SKM-1 treated with dmso at 0.1 percent for 144 hours (cell line): ENCODE measurements around the gene ITSN1.
"Not testable (repeated sequence)": the region's sequence is repeated elsewhere in the genome, so short reads cannot be mapped to it uniquely, and the experiment has no call there.

Experiments used
- DNase-seq: peaks from one replicate; lab custom pipeline; 2025; ENCODE audit not compliant: unreplicated experiment; lab: John Stamatoyannopoulos, UW

Gene ITSN1

DNA sequence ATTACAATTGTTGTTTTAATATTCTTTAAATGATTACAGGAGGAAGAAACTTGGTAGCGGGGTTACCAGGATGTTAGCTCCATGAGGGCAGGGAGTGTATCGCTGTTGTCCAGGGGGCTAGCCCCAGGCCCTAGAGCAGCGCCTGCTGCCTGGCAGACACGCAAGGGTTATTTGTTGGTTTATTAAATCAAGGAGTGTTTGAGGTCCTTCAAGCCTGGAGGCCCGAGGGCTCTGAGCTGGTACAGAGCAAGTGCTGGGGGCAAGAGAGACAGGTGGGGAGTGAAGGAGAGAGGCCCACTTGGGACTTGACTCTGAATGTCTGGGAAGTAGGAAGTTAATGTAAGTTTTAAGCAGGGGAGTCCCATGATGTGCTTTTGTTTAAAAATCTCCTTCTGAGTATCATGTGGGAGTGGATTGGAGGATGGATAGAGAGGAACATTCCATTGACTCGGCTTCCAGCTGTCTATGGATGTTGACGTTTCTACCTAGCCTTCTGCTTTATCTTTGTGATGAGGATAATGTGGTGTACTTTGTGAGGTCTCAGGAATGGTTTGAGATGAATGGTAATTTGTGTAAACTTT lies 8.7 kb downstream of the ITSN1 start:
- no peak for DNase-seq

GRCh38 chr21:33651965-33652680 lies 9.8 kb downstream of the ITSN1 start:
- DNase-seq: no peak

- DNase-seq: no peak
Observed at GRCh38 chr21:33654412-33654811, 12.1 kb downstream of the ITSN1 start.

DNA sequence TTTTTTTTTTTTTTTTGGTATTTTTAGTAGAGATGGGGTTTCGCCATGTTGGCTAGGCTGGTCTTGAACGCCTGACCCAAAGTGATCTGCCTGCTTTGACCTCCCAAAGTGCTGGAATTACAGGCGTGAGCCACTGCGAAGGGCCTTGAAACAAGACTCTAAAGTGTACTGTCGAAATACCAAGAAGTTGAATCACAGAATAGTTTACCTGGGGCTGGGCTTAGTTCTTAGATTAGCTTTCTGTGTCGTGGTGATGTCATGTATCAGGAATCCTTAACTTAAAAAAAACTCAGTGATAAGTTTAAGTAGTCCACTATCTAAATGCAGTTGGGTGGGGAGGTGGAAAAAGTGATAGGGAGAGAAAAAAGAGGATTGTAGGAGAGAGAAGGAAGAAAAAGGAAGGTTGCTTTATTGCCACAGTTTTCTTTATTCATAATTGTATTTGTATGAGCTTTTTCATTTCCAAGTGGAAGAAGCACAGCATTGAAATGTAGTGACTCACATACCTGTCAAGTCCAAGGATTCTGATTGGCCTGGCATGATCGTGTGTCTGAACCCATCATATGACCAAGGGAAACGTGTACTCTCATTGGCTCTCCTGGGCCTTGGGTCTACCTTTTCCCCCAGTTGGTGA lies 13.4 kb downstream of the ITSN1 start:
- no peak for DNase-seq

DNA sequence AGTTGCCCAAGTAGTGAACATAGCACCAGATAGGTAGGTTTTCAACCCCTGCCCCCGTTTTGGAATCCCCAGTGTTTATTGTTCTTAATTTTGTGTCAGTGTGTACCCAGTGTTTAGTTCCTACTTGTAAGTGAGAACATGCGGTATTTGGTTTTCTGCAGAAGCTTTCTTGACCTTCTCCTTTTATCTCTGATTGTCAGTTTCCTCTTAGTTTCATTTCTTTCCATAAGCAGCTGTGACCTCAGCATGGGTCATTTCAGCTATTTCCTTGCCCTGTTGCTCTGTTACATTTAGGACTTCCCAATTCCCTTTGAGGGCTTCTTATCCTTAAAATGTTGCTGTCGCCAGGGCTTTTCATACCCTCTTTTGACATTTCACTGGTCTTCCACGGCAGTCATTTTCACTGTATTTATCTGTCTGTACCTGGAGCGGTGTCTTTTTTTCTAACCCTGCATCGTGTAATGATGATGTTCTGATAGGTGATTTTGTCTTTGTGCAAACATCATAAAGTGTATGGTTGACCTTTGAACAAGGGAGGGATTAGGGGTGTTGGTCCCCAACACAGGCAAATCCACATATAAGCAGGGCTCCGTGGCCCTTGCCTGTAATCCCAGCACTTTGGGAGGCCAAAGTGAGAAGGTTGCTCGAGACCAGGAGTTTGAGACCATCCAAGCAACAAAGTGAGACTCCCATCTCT lies 15.0 kb downstream of the ITSN1 start:
- DNase-seq: peak; percentile 69

- no peak for DNase-seq
Observed at GRCh38 chr21:33658919-33659567, 16.7 kb downstream of the ITSN1 start.

DNA sequence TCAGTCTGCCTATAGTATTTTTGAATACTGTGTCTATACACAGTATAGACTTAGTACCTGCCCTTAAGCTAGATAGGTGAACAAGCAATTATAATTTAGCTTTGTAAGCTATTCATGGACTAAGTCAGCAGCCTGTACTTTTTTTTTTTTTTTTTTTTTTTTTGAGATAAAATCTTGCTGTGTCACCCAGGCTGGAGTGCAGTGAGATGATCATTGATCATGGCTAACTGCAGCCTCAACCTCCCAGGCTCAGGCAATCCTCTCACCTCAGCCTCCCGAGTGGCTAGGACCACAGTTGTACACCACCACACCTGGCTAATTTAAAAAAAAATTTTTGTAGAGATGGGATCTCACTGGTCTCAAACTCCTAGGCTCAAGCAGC lies 17.3 kb downstream of the ITSN1 start:
- DNase-seq: no peak

DNA sequence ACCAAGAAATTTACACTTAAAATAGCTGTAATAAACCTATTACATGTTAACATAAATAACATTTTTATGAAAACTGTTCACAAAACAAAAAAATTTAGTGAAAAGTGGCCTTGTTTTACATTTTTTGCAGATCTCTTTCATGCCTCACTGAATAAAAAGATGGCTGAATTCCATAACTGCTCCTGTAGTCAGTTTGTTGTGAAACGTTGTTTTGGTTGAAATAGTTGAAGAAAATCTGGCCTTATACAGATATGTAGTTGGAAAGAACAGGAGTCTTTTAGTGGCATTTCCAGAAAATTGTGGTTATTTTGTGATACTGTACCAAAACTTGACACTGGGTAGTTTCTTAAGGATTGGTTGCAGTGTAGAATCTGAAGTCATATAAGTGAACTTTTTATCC lies 18.1 kb downstream of the ITSN1 start:
- DNase-seq: no peak

DNA sequence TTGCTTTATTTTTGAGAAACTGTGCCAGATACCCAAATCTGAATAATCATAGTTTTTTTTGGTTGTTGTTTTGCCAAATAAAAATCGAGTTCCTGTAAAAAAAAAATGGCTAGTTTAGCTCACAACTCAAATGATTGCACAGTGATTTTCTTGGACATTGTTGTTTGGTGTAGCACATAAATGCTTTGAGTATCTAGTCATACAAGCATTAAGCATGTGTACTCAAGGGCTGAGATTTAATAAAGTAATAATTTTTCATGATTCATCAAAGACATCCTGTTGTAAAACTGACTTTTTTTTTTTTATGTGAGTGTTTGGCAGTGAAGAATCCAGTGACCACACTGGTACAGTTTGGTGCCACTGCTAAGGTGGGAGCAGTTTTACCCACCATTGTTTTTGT lies 18.8 kb downstream of the ITSN1 start:
- DNase-seq: no peak

- DNase-seq: no peak
Observed at GRCh38 chr21:33662046-33662445, 19.7 kb downstream of the ITSN1 start.

- DNase-seq: no peak
Observed at GRCh38 chr21:33663241-33663640, 20.9 kb downstream of the ITSN1 start.

DNA sequence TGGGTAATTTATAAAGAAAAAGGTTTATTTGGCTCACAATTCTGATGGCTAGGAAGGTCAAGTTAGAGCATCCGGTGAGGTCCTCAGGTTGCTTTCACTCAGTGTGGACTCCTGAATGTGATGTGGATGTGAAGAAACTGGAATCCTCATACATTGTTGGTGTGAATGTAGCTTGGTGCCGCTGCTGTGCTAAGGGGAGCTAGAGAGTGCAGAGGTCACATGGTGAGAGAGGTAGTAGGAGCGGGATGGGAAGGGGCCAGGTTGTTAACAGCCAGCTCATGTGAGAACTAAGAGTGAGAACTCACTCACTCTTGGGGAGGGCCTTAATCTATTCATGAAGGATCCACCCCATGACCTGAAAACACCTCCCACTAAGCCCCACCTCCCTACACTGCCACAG lies 21.8 kb downstream of the ITSN1 start:
- DNase-seq: no peak

- no peak for DNase-seq
Observed at GRCh38 chr21:33666153-33666552, 23.9 kb downstream of the ITSN1 start.

- no peak for DNase-seq
Observed at GRCh38 chr21:33667636-33668035, 25.3 kb downstream of the ITSN1 start.

DNA sequence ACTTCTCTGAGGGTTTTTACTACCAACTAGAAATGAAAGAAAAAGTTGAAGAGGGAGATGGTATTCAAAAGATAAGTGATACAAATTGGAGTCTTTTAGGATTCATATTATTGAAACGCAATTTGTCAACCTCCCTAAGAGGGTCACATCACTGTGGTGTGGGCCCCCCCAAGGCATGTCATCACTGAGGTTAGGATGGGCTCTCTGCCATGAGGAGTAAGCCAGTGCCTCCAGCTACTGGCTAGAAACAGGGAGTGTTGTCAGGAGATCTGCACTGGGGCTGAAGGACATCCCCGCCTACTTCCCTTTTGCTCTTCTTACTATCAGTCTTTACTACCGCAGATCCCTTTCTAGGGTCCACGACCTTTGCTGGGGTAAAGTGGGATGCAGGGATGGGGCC lies 25.9 kb downstream of the ITSN1 start:
- DNase-seq: no peak

GRCh38 chr21:33668620-33669019 lies 26.3 kb downstream of the ITSN1 start:
- DNase-seq: no peak

DNA sequence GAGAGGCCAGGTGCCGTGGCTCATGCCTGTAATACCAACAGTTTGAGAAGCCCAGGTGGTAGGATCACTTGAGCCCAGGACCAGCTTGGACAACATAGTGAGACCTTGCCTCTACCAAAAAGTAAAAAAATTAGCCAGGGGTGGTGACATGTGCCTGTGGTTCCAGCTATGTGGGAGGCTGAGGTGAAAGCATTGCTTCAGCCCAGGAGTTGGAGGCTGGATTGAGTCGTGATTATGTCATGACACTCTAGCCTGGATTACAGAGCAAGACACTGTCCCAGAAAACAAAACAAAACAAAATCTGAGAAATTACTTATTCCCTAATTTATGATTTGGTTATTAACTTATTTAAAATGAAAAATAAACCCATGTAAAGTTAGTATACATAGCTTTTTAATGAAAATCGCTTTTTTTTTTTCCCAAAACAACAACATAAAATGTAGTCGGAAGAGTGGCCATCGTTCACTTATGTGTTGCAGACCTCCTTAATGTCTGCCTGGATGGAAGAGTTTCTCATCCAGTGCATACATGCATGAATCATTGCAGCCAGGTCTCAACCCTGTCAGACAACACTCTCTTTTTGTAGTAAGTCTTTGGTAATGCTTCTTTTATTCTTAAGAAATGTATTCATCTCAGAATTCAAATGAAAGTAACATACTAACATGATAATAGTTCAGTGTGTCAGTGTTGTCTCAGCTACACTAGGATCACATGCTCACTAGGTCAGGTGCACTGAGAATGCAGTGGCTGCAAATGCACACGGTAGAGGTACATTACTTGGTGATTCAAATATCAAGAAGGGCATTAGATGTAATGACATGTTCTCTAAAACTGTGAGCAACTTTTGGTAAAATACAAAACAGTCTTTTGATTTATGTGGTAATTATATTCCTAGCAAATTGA lies 28.0 kb downstream of the ITSN1 start:
- no peak for DNase-seq

DNA sequence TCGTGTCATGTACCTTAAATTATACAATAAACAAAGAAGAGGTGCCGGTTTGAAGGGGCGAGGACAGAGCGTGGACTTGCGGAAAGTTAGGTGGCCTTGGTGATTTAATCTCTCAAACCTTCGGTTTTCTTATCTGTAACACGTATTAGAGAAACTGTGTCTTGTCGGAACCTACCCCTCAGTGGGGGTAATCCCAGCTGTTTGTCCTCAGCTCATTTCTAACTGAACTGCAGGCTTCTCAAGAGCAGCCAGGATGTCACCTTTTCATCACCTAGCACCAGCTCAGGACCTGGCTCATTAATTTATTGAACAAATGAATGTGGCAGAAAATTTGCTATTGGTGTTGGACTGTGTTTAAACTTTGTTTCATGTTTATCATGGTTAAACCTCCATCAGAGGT lies 31.2 kb downstream of the ITSN1 start:
- DNase-seq: no peak

- DNase-seq: no peak
Observed at GRCh38 chr21:33674226-33674625, 31.9 kb downstream of the ITSN1 start.

- not testable (repeated sequence) for DNase-seq
Observed at GRCh38 chr21:33676666-33677065, 34.4 kb downstream of the ITSN1 start.
